IPS-18c (cell line): Measurements from ENCODE around the gene DIP2B.
"Not testable (repeated sequence)": the region's sequence is repeated elsewhere in the genome, so short reads cannot be mapped to it uniquely, and the experiment has no call there.

Experiments used
- H3K4me3 ChIP-seq: 2 replicates; pipeline ENCODE4 v1.7.0; 2013; ENCODE audit warnings: low read depth, mild to moderate bottlenecking, low read length, moderate library complexity; ENCODE audit not compliant: insufficient read depth
- H3K9me3 ChIP-seq: one replicate; pipeline ENCODE4 v1.6.1; 2013; ENCODE audit warnings: mild to moderate bottlenecking, low read length, moderate library complexity; ENCODE audit not compliant: control insufficient read depth, insufficient read depth

Gene DIP2B

DNA sequence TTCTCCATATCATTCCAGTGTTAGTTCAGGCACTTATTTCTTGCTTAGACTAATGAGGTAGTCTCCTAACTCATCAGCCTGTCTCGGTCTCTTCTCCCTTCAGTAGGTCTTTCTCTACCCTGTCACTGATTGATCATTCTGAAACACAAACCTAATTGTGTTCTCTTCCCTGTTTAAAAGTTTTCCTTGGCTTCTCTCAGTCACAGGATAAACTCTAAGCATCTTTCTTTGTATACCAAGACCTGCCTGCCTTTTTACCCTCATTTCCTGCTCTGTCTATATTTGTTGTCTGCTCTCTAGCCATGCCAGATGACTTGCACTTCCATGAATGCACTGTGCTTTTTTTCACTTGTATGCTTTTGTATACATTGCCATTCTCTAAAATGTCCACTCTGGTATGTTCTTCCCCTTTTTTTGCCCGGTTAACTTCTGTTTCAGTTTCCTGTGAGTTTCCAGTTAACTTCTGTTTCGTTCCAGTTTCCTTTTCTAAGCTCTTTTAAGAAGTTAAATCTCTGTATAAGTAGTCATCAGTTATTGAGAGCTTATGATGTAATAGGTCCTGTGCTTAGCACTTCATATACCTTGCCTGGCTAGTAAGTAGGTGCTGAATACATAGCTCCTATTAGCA lies 12.8 kb downstream of the DIP2B start:
- no peaks in the 10 kb centered on the region for H3K9me3 ChIP-seq
- H3K4me3 ChIP-seq = no peak overlapping the region

DNA sequence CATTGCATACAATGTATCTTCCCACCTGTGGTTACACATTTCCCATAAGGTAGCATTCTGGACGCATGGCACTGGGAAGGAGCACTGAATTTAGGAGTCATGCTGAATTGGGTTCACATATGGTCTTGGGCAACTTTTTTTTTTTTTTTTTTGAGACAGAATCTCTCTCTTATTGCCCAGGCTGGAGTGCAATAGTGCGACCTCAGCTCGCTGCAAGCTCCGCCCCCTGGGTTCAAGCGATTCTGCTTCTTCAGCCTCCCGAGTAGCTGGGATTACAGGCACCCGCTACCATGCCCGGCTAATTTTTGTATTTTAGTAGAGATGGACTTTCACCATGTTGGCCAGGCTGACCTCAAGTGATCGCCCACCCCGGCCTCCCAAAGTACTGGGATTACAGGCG lies 13.3 kb downstream of the DIP2B start:
- H3K4me3 ChIP-seq = no peak overlapping the region

DNA sequence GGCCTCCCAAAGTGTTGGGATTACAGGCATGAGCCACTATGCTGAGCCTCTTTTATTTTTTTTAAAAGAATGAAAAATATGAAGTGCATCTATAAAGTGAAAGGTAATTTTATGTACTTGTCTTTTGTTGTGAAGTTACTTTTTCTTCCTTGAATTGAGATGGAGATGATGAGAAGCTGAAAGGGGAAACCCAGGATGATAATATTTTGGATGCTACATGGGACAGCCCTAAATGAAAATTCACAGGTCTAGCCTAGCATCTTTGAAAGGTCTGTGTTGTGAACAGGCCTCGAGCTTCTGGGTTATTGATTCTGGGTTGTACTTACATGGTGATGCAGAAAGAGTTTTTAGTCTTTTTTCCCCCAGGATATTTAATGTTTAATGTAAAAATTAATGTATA lies 14.6 kb downstream of the DIP2B start:
- Histone ChIP-seq H3K4me3 (no peak overlapping the region), H3K9me3 (no peaks in the 10 kb centered on the region)

More for the DNA sequence above, 13.3 kb downstream of the DIP2B start:
- no peaks in the 10 kb centered on the region for H3K9me3 ChIP-seq

DNA sequence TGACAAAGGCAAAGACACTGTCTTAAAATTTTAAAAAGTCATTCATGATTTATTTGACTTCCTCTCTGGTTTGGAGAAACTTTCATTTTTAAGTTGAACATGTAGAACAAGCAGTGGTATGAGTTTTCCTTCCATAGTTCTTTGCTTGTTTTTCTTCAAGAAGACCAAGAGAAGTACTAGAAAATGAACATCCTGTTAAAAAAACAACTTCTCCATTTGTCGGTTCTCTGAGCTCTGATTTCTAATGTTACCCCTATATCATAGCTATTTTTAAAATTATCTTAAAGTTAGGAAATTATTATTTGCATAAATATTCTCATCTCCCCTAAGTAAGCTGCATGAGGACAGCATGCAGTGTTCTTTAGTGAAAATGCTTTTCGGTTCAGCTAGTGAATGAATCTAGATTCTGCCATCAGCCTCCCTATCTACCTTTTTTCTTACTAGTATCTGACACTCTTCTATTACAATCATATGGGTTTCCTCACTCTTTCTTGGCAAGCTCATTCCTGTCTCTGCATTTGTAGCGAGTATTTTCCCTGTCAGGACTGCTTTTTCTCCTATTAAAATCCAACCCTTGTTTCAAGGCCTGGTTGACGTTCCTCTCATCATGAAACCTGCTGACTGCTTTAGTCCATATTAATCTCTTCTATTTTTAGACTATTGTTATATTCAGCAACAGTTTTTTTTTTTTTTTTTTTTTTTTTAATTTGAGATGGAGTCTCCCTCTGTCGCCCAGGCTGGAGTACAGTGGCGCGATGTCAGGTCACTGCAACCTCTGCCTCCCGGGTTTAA lies 15.8 kb downstream of the DIP2B start:
- Histone ChIP-seq H3K9me3 (no peaks in the 10 kb centered on the region), H3K4me3 (no peak overlapping the region)

DNA sequence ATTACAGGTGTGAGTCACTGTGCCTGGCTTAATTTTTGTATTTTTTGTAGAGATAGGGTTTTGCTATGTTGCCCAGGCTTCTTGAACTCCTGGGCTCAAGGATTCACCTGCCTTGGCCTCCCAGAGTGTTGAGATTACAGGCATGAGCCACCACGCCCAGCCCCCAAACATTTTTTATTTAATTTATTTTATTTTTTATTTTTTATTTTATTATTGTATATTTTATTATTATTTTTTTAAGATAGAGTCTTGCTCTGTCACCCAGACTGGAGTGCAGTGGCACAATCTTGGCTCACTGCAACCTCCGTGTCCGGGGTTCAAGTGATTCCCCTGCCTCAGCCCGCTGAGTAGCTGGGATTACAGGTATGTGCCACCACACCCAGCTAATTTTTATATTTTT lies 17.0 kb downstream of the DIP2B start:
- not testable (repeated sequence) for H3K9me3 ChIP-seq, H3K4me3 ChIP-seq

DNA sequence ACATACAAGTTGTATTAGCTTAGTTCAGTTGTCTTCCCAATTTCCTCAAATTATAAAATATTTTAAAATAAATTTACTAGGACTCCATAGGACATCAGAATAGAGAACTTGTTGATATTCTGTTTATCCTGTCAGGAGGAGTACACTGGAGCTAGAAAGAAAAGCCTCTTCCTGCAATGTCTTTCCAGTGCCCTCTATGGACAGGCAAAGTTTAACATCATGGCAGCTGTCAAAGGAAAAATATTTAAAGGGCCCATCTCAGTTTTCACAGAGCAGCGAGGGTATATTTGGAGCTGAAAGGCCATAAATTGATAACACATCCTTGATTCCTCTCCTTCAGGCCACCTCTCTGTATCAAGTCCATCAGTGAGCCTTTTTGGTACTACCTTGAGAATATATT lies 19.0 kb downstream of the DIP2B start:
- Histone ChIP-seq H3K9me3 (no peaks in the 10 kb centered on the region), H3K4me3 (no peak overlapping the region)

DNA sequence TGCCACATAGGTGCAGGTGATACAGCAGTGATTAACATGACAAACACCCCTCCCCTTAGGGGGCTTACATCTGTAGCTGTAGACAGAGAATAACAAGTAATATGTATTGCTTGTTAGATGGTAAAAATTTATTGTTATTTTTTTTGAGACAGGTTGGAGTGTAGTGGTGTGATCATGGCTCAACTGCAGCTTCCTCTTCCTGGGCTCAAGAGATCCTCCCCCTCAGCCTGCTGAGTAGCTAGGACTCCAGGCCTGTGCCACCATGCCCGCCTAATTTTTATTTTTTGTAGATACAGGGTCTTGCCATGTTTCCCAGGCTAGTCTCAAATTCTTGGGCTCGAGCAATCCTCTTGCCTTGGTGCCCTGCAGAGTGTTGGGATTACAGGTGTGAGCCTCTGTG lies 19.8 kb downstream of the DIP2B start:
- Histone ChIP-seq H3K4me3 (no peak overlapping the region), H3K9me3 (no peaks in the 10 kb centered on the region)

DNA sequence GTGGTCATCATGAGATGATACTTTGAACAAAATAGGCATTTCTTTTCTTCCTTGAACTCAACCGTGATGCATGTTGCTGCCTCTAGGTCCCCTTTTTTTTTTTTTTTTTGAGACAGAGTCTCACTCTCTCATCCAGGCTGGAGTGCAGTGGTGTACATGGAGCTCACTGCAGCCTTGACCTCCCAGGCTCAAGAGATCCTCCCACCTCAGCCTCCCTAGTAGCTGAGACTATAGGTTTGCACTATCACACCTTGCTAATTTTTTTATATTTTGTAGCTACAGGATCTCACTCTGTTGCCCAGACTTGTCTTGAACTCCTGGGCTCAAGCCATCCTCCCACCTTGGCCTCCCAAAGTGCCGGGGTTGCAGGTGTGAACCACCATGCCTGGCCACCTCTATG lies 20.6 kb downstream of the DIP2B start:
- H3K9me3 ChIP-seq = no peaks in the 10 kb centered on the region
- H3K4me3 ChIP-seq = no peak overlapping the region

DNA sequence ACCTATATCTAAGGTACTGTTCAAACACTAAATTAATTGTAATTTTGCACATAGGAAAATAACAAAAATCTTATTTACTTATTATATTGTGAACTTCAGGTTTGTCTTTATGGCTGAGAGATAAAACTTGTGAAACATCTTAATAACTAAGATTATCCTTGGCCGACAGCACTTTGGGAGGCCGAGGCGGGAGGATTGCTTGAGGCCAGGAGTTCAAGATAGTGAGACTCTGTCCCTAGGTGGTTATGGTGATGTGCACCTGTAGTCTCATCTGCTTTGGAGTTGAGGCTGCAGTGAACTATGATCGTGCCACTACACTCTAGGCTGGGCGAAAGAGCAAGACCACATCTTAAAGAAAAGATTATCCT lies 22.6 kb downstream of the DIP2B start:
- H3K9me3 ChIP-seq = no peaks in the 10 kb centered on the region

DNA sequence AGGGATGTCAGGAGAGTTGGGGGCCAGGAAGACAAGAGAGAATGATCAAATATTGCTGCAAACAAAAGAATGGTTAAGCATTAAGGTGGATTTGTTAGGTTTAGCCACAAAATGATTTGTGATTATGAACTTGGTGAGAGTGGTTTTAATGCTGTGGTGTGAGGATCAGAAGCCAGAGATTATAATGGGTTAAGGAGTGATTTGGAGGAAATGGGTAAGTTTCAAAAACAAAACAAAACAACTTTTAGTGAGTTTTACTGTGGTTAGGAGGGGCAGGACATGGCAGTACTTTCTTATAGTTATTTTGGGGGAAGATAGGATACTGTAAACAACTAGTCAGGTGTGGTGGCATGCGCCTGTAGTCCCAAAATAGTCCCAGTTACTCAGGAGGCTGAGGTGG lies 24.0 kb downstream of the DIP2B start:
- no peak overlapping the region for H3K4me3 ChIP-seq
- no peaks in the 10 kb centered on the region for H3K9me3 ChIP-seq

More for the DNA sequence above, 22.6 kb downstream of the DIP2B start:
- no peak overlapping the region for H3K4me3 ChIP-seq

DNA sequence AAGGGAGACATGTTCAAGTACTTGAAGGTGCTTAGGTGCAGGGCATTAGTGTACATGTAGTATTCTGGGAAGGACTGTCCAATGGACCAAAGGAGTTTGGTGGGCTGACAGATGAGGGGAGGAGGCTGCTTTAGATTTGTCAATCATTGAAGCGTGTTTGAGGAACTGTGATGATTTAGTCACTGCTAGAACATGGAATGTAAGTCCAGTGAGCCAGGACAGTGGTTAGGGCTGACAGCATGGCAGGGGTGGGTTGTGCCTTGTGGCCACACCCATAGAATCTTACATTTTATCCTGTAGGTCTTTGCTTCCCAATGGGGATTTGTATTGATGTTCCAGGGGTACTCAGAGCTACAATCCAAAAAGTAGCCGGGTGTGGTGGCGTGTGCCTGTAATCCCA lies 24.6 kb downstream of the DIP2B start:
- Histone ChIP-seq H3K9me3 (no peaks in the 10 kb centered on the region), H3K4me3 (no peak overlapping the region)

DNA sequence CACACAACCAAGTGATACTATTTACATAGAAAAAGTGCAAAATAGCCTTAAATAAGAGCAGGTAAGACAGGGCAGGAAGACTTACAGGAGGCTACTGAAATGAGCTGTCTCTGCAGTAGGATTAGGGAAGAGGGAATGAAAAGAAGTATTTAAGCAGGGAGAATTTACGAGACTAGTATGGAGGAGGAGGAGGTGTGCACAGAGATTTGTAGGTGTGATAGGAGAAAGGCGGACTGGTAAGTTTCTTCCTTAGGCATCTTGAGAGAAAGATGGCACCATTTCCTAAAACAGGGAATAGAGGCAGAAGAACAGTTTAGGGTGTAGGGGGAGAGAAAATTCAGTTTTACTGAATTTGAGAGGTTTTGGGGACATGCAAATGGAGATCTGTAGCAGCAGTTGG lies 25.7 kb downstream of the DIP2B start:
- Histone ChIP-seq H3K4me3 (no peak overlapping the region), H3K9me3 (no peaks in the 10 kb centered on the region)

DNA sequence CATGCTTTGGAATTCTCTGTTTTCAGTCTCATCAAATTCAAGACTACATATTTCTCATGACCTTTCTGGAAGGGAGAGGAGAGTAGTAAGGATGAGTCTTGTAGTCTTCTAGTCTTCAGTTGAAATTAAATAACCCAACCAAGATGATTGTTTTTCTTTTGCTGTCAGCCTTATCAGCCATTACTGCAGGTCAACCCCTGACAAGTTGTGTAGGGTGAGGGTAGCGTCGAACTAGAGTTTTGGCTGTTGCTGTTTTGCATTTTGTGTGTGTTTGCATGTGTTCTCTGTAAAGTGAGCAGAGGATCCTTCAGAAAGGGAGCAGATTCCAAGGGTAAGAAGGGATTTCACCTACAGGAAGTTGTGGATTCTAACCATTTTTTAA lies 28.4 kb downstream of the DIP2B start:
- no peaks in the 10 kb centered on the region for H3K9me3 ChIP-seq
- H3K4me3 ChIP-seq = no peak overlapping the region

DNA sequence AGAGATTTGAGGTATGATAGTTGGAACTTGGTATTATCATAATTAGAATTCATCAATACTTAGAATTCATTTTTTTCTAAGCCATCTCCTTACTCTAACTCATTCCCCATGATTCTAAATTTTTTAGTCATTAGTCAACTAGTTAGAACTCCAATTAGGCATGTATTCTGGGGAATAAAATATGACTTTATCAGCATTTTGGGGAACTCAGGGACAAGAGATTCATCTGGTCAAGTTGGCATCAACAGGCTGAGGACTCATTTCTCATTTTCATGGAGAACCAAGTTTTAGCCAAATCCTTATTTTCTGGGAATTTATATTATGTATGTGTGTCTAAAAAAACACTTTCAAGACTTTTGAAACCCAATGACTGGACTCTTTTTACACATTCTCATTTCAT lies 29.2 kb downstream of the DIP2B start:
- no peak overlapping the region for H3K4me3 ChIP-seq
- no peaks in the 10 kb centered on the region for H3K9me3 ChIP-seq

DNA sequence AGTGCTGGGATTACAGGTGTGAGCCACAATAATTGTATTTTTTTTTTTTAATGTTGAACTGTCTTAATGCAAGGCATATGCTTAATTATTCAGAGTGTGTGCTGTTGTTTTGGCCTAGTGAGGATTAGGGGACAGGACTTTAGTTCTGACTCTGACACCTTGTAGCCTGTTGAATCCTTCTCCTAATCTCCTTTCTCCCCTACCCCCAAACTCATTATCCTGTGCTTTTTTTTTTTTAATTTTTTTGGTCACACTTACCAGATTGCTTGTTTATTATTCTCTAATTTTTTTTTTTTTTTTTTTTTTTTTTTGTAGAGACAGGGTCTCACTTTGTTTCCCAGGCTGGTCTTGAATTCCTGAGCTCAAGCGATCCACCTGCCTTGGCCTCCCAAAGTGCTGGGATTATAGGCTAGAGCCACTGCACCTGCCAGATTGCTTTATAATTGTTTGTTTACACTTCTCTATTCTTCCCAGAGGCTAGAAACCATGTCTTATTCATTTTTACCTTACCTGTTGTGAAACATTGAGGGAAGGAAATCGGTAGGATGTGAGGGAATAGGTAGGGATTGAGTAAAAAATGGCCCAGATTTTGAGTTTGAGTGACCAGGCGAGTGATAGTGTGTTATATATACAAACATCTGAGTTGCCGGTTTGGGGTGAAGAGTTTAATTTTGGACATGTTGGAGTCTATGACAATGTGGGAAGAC lies 32.2 kb downstream of the DIP2B start:
- Histone ChIP-seq H3K4me3 (no peak overlapping the region), H3K9me3 (no peaks in the 10 kb centered on the region)

DNA sequence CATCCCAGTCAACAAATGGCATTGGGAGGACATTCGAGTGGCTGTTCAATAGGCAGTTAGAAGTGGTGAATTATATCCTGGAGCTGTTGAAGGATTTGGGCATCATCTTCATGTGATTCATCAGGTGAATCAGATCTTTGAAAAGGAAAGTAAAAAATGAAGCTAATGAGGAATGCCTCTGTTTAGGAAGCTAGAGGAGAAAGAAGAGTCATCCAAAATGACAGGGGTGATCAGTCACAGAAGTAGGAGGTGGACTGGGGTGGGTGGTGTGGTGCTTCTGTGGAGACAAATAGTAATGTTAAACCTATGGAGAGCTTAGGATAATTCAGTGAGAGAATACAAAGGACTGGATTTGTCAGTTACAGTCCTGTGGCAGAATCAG lies 32.7 kb downstream of the DIP2B start:
- no peaks in the 10 kb centered on the region for H3K9me3 ChIP-seq
- no peak overlapping the region for H3K4me3 ChIP-seq

DNA sequence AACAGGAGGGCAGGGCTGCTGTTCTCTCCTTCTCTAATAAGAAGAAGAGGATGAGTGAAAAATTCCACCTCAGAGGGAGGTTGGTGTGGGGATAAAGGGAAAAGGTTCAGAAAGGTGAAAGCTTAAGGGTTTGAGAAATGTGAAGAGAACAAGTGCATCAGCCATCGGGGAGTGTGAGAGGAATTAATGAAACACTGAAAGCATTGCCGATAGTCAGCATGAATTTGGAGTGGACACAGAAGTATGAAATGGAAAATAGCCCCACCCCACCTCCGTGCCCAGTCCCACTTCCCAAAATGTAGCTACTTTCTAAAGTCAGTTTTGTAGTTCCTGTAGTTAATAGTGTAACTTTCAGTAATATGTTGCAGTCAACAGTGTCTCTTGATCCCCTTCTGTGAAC lies 33.4 kb downstream of the DIP2B start:
- H3K9me3 ChIP-seq = no peaks in the 10 kb centered on the region
- no peak overlapping the region for H3K4me3 ChIP-seq

DNA sequence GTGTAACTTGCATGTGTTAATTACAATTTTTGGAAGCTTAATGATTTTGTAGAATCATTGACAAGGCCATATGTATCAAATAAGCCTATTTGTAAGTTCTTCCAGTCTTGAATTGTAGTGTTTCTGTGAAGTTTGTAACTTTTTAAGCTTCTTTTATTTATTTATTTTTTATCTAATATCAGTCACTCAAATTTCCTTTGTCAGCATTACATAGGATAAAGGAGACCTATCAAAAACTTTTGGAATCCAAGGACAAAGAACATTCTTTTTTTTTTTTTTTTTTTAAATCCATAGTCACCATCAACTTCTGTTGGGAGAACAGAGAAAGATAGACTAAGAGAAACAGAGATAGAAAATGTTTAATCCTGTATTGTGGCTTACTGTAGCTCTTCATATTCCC lies 36.4 kb downstream of the DIP2B start:
- no peaks in the 10 kb centered on the region for H3K9me3 ChIP-seq
- H3K4me3 ChIP-seq = no peak overlapping the region
